Endometrium (tissue), 2 donors: ENCODE data around the gene IL16.
"Not testable (repeated sequence)": the region's sequence is repeated elsewhere in the genome, so short reads cannot be mapped to it uniquely, and the experiment has no call there.

Source experiments
- FAIRE-seq: peaks from 2 replicates; lab custom pipeline; 2012; peaks lifted over from hg19 to GRCh38; lab: Jason Lieb, UNC
- donor health status: control.
- donor health status: control.

Gene IL16

GRCh38 chr15:81338170-81339007 is 141.7 kb downstream of the IL16 start:
- FAIRE-seq: peak; percentile 18

GRCh38 chr15:81339321-81339720 is 142.6 kb downstream of the IL16 start:
- FAIRE-seq: no peak

GRCh38 chr15:81339851-81340250 is 143.2 kb downstream of the IL16 start:
- no peak for FAIRE-seq

GRCh38 chr15:81341351-81341750 is 144.7 kb downstream of the IL16 start:
- FAIRE-seq: no peak

GRCh38 chr15:81343371-81343770 is 146.7 kb downstream of the IL16 start:
- FAIRE-seq: no peak

GRCh38 chr15:81346611-81347010 is 149.9 kb downstream of the IL16 start:
- no peak for FAIRE-seq

- no peak for FAIRE-seq
Measured at GRCh38 chr15:81347910-81348309, 151.2 kb downstream of the IL16 start.

GRCh38 chr15:81348691-81349090 is 152.0 kb downstream of the IL16 start:
- not testable (repeated sequence) for FAIRE-seq

GRCh38 chr15:81349271-81349670 is 152.6 kb downstream of the IL16 start:
- no peak for FAIRE-seq

- no peak for FAIRE-seq
Measured at GRCh38 chr15:81351651-81352050, 155.0 kb downstream of the IL16 start.

GRCh38 chr15:81356252-81356651 is 159.6 kb downstream of the IL16 start:
- FAIRE-seq: no peak

- FAIRE-seq: no peak
Measured at GRCh38 chr15:81357180-81357686, 160.6 kb downstream of the IL16 start.

- no peak for FAIRE-seq
Measured at GRCh38 chr15:81358248-81358647, 161.6 kb downstream of the IL16 start.

GRCh38 chr15:81360491-81360890 is 163.8 kb downstream of the IL16 start:
- no peak for FAIRE-seq

- FAIRE-seq: no peak
Measured at GRCh38 chr15:81361891-81362290, 165.2 kb downstream of the IL16 start.

- FAIRE-seq: no peak
Measured at GRCh38 chr15:81362790-81363189, 166.1 kb downstream of the IL16 start.

- no peak for FAIRE-seq
Measured at GRCh38 chr15:81363276-81363675, 166.6 kb downstream of the IL16 start.
